A673 (cell line): ENCODE results near the gene FLNC.

Experiments
- EZH2 ChIP-seq: fragments of 200-600 bp; sonication (generic); IDR thresholded peaks from 2 replicates; pipeline ENCODE4 v1.6.1; 2017; ENCODE audit warnings: borderline replicate concordance, low read depth, mild to moderate bottlenecking, mixed read lengths, antibody characterized with exemption, low read length; ENCODE audit not compliant: poor library complexity, severe bottlenecking
- TF ChIP-seq, protein P1 (sequence below): fragments of 300-800, 200-600 bp; sonication (generic); conservative IDR thresholded peaks from 2 replicates; pipeline ENCODE4 v1.5.1; 2017; ENCODE audit warnings: low read depth, mild to moderate bottlenecking, antibody characterized with exemption, low read length, moderate library complexity, mixed read lengths

GRCh38 chr7:128882134-128882533 is 51.9 kb downstream of the FLNC start:
- TF ChIP-seq, protein P1, sequence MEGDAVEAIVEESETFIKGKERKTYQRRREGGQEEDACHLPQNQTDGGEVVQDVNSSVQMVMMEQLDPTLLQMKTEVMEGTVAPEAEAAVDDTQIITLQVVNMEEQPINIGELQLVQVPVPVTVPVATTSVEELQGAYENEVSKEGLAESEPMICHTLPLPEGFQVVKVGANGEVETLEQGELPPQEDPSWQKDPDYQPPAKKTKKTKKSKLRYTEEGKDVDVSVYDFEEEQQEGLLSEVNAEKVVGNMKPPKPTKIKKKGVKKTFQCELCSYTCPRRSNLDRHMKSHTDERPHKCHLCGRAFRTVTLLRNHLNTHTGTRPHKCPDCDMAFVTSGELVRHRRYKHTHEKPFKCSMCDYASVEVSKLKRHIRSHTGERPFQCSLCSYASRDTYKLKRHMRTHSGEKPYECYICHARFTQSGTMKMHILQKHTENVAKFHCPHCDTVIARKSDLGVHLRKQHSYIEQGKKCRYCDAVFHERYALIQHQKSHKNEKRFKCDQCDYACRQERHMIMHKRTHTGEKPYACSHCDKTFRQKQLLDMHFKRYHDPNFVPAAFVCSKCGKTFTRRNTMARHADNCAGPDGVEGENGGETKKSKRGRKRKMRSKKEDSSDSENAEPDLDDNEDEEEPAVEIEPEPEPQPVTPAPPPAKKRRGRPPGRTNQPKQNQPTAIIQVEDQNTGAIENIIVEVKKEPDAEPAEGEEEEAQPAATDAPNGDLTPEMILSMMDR: no peak
- TF ChIP-seq EZH2: no peak
